H1 (cell line): Measurements from ENCODE around the gene BCL2. TPM values are rescaled to one million over a fixed set of nuclear protein-coding genes. Genes with fewer than 3 reads are reported as not detected.

Source experiments
- CHD2 ChIP-seq: IDR thresholded peaks from 2 replicates; pipeline ENCODE4 v1.6.1; 2012; ENCODE audit warnings: low read length, improper control_type of control experiment
- CHD7 ChIP-seq: fragments of 300-600 bp; sonication (generic); IDR thresholded peaks from 2 replicates; pipeline ENCODE4 v1.7.1; 2012; ENCODE audit warnings: low read length, moderate library complexity, mild to moderate bottlenecking, inconsistent platforms; ENCODE audit not compliant: insufficient replicate concordance
- EGR1 ChIP-seq: IDR thresholded peaks from 2 replicates; pipeline ENCODE4 v1.6.1; 2011; ENCODE audit warnings: low read depth, low read length, borderline replicate concordance
- HDAC2 ChIP-seq, 2 experiments: fragments of 300-600 bp in 1 of 2; sonication (generic) in 1 of 2; IDR thresholded peaks; 2 replicates each; pipeline ENCODE4 v1.6.1; 2011 to 2012; ENCODE audit warnings: low read depth in 2 of 2, low read length in 2 of 2, mild to moderate bottlenecking in 2 of 2, moderate library complexity in 2 of 2, borderline replicate concordance in 1 of 2, inconsistent platforms in 1 of 2
- ZNF274 ChIP-seq: IDR thresholded peaks from 2 replicates; pipeline ENCODE4 v1.7.0; 2012; ENCODE audit warnings: low read length, borderline replicate concordance; ENCODE audit errors: extremely low read depth
- polyA plus RNA-seq, 7 experiments: library from polyadenylated mRNA; depleted of rRNA in 3 of 7; stranded (reverse) in 5 of 7; unstranded in 2 of 7; fragments of >200 nt in 5 of 7; fragments of 200-250 nt in 2 of 7; gene quantifications; 1 replicate in 5 of 7; 2 replicates in 1 of 7; 4 replicates in 1 of 7; pipeline versions ENCODE4 v1.2.1 to v1.2.3, GENCODE V29; 2011 to 2013; ENCODE audit warnings: missing spikeins in 2 of 7, mixed read lengths in 2 of 7
- total RNA-seq: library from RNA; stranded (reverse); fragmentation: NEBNext Ultra II Directional; extraction: Animal tissue kit (Norgen Biotek cat#: 25700); gene quantifications from 2 replicates; pipeline ENCODE4 v1.2.1, GENCODE V29; 2021

BCL2 gene
- total and polyA plus RNA-seq, 2 of the 8 experiments (the other 6 are each of a cell fraction or from before 2014, with no cell fraction given) = 0.59 to 4.5 TPM

- TF ChIP-seq ZNF274 (no peak), HDAC2 (IDR thresholded peaks at IDR 0.05; ENCODE audit: borderline replicate concordance in 1 of 2, low read depth in 2 of 2, low read length in 2 of 2) (no peak), EGR1 (no peak), CHD7 (no peak), CHD2 (no peak)
- TF ChIP-seq, all 59 proteins: peak for 0
Observed at GRCh38 chr18:63291278-63291677, 28.3 kb downstream of the BCL2 start (continued).
